Measurements from ENCODE around the gene HOXD1. TPM values are rescaled to one million over a fixed set of nuclear protein-coding genes. Genes with fewer than 3 reads are reported as not detected.

Gene HOXD1
- total and polyA plus RNA-seq, 2 donors (not counting 3 experiments of a cell fraction or from before 2014, with no cell fraction given) = 6.6 to 10.4 TPM

GRCh38 chr2:176172895-176173566, 15.4 kb upstream of the HOXD1 start:
- H3K27me3 ChIP-seq (ENCODE audit: control insufficient read depth in 2 of 2, insufficient read depth in 2 of 2, low read length in 2 of 2) = no peaks in the 10 kb centered on the region
- no TSS peak for BruUV-seq (replicated peaks)
- H3K36me3 ChIP-seq (ENCODE audit: control insufficient read depth in 2 of 2, extremely low read depth in 1 of 2, insufficient read depth in 2 of 2, low read length in 2 of 2) = no peaks in the 10 kb centered on the region
- H2AFZ ChIP-seq (ENCODE audit: low read depth, low read length) = no peak overlapping the region
- no peak overlapping the region for H3K9ac ChIP-seq (replicated peaks; ENCODE audit: extremely low read depth, insufficient read depth, low read length)
- H3K4me3 ChIP-seq (replicated peaks in 1 of 3; ENCODE audit: insufficient read depth in 1 of 3, low read depth in 1 of 3, low read length in 3 of 3) = no peak overlapping the region
- H3K79me2 ChIP-seq (ENCODE audit: control insufficient read depth, insufficient read depth, low read length) = no peaks in the 10 kb centered on the region
- DNase-seq (ENCODE audit: low read depth, low spot score) (no peak), FAIRE-seq (no peak)
- H3K27ac ChIP-seq (ENCODE audit: insufficient read depth, low read depth, low read length) = no peak overlapping the region
- no peaks in the 10 kb centered on the region for H3K9me3 ChIP-seq (replicated peaks; ENCODE audit: control insufficient read depth, insufficient read depth, low read length)
- H3K4me2 ChIP-seq (ENCODE audit: insufficient read depth, low read length) = peak overlapping the region; percentile 25
- no peak for TF ChIP-seq MAX (IDR thresholded peaks at IDR 0.05; ENCODE audit: insufficient read depth, insufficient read length)
- no peak for TF ChIP-seq GATA2 (IDR thresholded peaks at IDR 0.05; ENCODE audit: insufficient read depth, insufficient read length, low read depth, low read length)
- no peak for TF ChIP-seq MYC (IDR thresholded peaks at IDR 0.05; ENCODE audit: low read depth, low read length)
- TF ChIP-seq POLR2AphosphoS5 (IDR thresholded peaks at IDR 0.05; ENCODE audit: insufficient read depth, low read depth, low read length) = no peak
- TF ChIP-seq EZH2 (IDR thresholded peaks at IDR 0.05; ENCODE audit: borderline replicate concordance, low read depth, low read length, severe bottlenecking) = no peak
- no peak for TF ChIP-seq FOS (IDR thresholded peaks at IDR 0.05; ENCODE audit: borderline replicate concordance, insufficient read depth, low read length)
- no peak for TF ChIP-seq CTCF (IDR thresholded peaks at IDR 0.05; ENCODE audit: extremely low read depth in 1 of 2, insufficient read depth in 1 of 2, low read depth in 1 of 2, low read length in 2 of 2)
- TF ChIP-seq POLR2A (IDR thresholded peaks at IDR 0.05; ENCODE audit: low read depth, low read length) = no peak
- TF ChIP-seq JUN (IDR thresholded peaks at IDR 0.05; ENCODE audit: borderline replicate concordance, insufficient read depth, insufficient read length, low read depth) = no peak
- peaks cover 12% of the 10 kb centered on the region for H3K4me1 ChIP-seq (ENCODE audit: control insufficient read depth, extremely low read depth, insufficient read depth, low read length)
- no peaks in the 10 kb centered on the region for H3K9me1 ChIP-seq (replicated peaks; ENCODE audit: control insufficient read depth, extremely low read depth, insufficient read depth, low read length)
- dilution Hi-C loops (cut with MboI; ENCODE audit: extremely low pct_ligation_motif_present, low sequenced_read_pairs) = no loop called here
- intact Hi-C loops (cut with micrococcal nuclease) = no loop called here
- no peaks in the 10 kb centered on the region for H4K20me1 ChIP-seq (replicated peaks; ENCODE audit: control insufficient read depth, extremely low read depth, insufficient read depth, low read length)
- CTCF ChIA-PET = interaction anchor here (3.5 kb wide), 1 partner anchor 282 kb away, joined by 20 read pairs; no protein-coding TSS in a partner anchor
- POLR2A ChIA-PET = no interaction called here

All from endothelial cell of umbilical vein (primary cell).